Measurements from ENCODE around the gene SPTB.

The SPTB gene

DNA sequence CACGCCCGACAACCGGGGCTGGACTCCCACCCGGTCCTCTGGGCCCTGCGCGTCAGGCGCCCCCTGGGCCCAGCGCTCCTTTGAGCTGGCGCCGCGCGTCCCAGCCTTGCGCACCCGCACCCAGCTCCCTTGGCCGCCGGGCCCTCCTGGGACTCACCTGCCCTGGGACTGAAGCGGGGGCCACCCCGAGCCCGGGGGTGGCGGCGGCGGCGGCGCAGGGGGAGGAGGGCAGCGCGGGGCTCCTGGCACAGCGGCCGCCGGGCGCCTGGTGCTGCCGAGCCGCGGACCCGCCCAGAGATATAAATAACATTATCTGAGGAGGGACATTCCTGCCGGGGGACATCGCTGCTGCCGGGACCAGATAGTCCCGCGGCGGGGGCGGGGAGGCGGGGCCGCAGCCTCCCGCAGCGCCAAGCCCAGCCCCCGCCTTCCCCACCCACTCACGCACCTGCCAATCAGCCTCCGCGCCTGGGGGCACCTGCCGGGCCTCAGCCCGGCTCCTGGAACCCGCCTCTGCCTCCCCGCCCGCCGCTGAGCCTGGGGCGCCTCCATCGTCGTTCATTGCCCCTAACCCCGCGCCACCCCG, at the start of gene SPTB:
Gene SPTB (minus strand): TSS at position 273 of the 586 bp plus-strand sequence. CDS start 56,813 bp downstream, outside the sequence.
- no peak for TF ChIP-seq CTCF (IDR thresholded peaks at IDR 0.05; ENCODE audit: low read depth, low read length, missing control alignments)
- no peak for DNase-seq (ENCODE audit: low read depth)
- H3K4me3 ChIP-seq (ENCODE audit: low read depth, low read length) = peak within 1 kb of the TSS; percentile 53

DNA sequence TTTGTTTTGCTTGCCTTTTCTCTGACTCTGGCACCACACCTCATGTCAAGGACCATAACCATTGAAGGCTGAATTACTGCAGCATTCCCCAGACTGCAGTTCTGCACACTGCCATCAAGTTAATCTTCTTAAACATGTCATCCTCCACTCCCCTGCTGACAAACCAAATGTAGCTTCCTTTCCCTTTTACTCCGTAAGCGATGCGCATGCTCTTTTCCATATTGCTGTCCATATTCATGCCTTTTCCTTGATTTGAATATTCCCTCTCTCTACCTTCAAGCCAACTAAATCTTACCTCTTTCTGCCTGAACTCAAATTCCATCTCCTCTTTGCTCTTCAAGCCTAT, 49.3 kb upstream of the SPTB start:
- no peak for TF ChIP-seq CTCF (IDR thresholded peaks at IDR 0.05; ENCODE audit: low read depth, low read length, missing control alignments)
- no peak for DNase-seq (ENCODE audit: low read depth)
- no peak overlapping the region for H3K4me3 ChIP-seq (ENCODE audit: low read depth, low read length)

DNA sequence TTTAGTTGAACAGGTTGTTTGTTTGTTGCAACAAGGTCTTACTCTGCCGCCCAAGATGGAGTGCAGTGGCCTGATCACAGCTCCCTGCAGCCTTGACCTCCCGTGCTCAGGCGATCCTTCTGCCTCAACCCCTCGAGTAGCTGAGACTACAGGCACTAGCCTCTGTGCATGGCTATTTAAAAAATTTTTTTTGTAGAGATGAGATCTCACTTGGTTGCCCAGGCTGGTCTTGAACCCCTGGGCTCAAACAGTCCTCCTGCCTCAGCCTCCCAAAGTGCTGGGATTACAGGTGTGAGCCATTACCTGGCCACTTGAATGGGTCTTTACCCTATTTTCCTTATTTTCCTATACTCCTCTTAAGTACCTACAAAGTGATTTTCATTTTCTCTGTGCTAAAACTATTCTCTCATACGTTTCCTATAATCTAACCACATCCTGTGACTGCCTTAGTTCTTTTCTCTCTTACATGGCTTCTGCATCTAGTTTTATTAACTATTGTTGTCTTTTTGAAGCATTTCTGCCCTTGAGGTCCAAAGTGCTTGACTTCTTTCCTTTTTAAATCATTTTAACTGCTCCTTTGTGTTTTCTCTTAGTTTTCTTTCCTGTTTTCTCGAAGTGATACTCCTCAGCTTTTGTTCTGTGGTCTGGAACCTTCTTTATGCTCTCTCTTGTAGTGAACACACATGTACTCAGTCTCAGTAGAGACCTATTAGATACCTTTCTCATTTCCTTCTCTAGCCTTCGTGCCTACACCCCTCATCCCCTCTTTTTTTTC, 48.7 kb upstream of the SPTB start:
- no peak for DNase-seq (ENCODE audit: low read depth)
- no peak for TF ChIP-seq CTCF (IDR thresholded peaks at IDR 0.05; ENCODE audit: low read depth, low read length, missing control alignments)
- no peak overlapping the region for H3K4me3 ChIP-seq (ENCODE audit: low read depth, low read length)

DNA sequence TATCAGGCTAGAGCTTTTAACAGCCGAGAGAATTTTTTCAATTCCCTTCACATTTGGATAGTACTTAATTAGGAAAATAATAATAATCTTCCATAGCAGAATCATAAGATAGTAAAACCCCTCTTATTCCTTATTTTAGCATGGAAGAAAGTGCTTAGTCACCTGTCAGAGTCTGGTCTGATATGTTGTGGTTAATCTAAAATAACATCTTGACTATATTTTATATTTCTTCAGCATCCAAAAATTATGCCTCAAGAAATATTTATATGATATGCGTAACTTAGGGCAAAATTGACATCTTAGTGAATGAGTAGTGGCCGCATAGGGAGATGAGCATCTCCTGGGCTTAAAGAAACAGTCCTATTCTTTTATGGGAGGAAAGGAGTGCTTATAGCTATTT, 47.3 kb upstream of the SPTB start:
- H3K4me3 ChIP-seq (ENCODE audit: low read depth, low read length) = no peak overlapping the region
- TF ChIP-seq CTCF (IDR thresholded peaks at IDR 0.05; ENCODE audit: low read depth, low read length, missing control alignments) = no peak
- no peak for DNase-seq (ENCODE audit: low read depth)

- no peak overlapping the region for H3K4me3 ChIP-seq (ENCODE audit: low read depth, low read length)
- no peak for DNase-seq (ENCODE audit: low read depth)
- TF ChIP-seq CTCF (IDR thresholded peaks at IDR 0.05; ENCODE audit: low read depth, low read length, missing control alignments) = no peak
Measured at GRCh38 chr14:64926398-64926995, 46.8 kb upstream of the SPTB start.

DNA sequence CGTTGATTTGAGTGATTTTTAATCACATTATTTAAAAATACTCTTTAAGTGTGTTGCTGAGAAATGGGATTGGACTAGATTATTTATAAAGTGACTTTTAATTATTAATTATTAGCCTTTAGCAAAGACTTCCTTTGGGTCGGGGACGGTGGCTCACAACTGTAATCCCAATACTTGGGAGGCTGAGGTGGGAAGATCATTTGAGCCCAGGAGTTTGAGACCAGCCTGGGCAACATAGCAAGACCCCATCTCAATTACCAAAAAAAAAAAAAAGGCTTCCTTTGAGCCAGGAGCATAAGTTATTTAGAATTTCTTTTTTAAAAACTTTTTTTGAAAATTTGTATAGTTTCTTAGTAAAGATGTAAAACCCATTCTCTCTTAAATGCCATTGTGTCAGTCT, 43.3 kb upstream of the SPTB start:
- no peak overlapping the region for H3K4me3 ChIP-seq (ENCODE audit: low read depth, low read length)
- DNase-seq (ENCODE audit: low read depth) = no peak
- no peak for TF ChIP-seq CTCF (IDR thresholded peaks at IDR 0.05; ENCODE audit: low read depth, low read length, missing control alignments)
